ENCODE measurements around the gene STAT5A.

GRCh38 chr17:42339221-42339620 is 50.9 kb downstream of the STAT5A start:
- TF ChIP-seq CTCF (tag by site-specific recombination; IDR thresholded peaks at IDR 0.05) (no peak), REST (tag by site-specific recombination; IDR thresholded peaks at IDR 0.05) (no peak), SP2 (tag by site-specific recombination; IDR thresholded peaks at IDR 0.05) (no peak), OSR2 (tag by site-specific recombination; IDR thresholded peaks at IDR 0.05) (no peak), ZNF548 (tag by site-specific recombination; IDR thresholded peaks at IDR 0.05) (no peak), YY1 (tag by site-specific recombination; IDR thresholded peaks at IDR 0.05) (no peak), ZNF341 (tag by site-specific recombination; IDR thresholded peaks at IDR 0.05; ENCODE audit: low read depth) (no peak)
- TF ChIP-seq, protein P1, sequence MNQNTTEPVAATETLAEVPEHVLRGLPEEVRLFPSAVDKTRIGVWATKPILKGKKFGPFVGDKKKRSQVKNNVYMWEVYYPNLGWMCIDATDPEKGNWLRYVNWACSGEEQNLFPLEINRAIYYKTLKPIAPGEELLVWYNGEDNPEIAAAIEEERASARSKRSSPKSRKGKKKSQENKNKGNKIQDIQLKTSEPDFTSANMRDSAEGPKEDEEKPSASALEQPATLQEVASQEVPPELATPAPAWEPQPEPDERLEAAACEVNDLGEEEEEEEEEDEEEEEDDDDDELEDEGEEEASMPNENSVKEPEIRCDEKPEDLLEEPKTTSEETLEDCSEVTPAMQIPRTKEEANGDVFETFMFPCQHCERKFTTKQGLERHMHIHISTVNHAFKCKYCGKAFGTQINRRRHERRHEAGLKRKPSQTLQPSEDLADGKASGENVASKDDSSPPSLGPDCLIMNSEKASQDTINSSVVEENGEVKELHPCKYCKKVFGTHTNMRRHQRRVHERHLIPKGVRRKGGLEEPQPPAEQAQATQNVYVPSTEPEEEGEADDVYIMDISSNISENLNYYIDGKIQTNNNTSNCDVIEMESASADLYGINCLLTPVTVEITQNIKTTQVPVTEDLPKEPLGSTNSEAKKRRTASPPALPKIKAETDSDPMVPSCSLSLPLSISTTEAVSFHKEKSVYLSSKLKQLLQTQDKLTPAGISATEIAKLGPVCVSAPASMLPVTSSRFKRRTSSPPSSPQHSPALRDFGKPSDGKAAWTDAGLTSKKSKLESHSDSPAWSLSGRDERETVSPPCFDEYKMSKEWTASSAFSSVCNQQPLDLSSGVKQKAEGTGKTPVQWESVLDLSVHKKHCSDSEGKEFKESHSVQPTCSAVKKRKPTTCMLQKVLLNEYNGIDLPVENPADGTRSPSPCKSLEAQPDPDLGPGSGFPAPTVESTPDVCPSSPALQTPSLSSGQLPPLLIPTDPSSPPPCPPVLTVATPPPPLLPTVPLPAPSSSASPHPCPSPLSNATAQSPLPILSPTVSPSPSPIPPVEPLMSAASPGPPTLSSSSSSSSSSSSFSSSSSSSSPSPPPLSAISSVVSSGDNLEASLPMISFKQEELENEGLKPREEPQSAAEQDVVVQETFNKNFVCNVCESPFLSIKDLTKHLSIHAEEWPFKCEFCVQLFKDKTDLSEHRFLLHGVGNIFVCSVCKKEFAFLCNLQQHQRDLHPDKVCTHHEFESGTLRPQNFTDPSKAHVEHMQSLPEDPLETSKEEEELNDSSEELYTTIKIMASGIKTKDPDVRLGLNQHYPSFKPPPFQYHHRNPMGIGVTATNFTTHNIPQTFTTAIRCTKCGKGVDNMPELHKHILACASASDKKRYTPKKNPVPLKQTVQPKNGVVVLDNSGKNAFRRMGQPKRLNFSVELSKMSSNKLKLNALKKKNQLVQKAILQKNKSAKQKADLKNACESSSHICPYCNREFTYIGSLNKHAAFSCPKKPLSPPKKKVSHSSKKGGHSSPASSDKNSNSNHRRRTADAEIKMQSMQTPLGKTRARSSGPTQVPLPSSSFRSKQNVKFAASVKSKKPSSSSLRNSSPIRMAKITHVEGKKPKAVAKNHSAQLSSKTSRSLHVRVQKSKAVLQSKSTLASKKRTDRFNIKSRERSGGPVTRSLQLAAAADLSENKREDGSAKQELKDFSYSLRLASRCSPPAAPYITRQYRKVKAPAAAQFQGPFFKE (tag by site-specific recombination; IDR thresholded peaks at IDR 0.05; ENCODE audit: borderline replicate concordance), result no peak
